Trophoblast cell (in vitro differentiated cells and primary cell): ENCODE results near the gene ABCC6. TPM values are rescaled to one million over a fixed set of nuclear protein-coding genes. Genes with fewer than 3 reads are reported as not detected.
"Not testable (repeated sequence)": the region's sequence is repeated elsewhere in the genome, so short reads cannot be mapped to it uniquely, and the experiment has no call there.

ENCODE experiments used
- DNase-seq, 2 donors: peaks; one replicate each; pipeline ENCODE4 v3.0.0-alpha.2; 2016
- H2AFZ ChIP-seq: 2 replicates; pipeline ENCODE4 v1.6.1; 2013; ENCODE audit warnings: low read length, moderate library complexity, mild to moderate bottlenecking; ENCODE audit not compliant: insufficient read depth, poor library complexity
- H2AK5ac ChIP-seq: 2 replicates; pipeline ENCODE4 v1.6.1; 2013; ENCODE audit warnings: mild to moderate bottlenecking, low read length
- H2BK120ac ChIP-seq: 2 replicates; pipeline ENCODE4 v1.6.1; 2013; ENCODE audit warnings: low read length, mild to moderate bottlenecking, moderate library complexity; ENCODE audit not compliant: insufficient read depth, poor library complexity
- H2BK12ac ChIP-seq: 2 replicates; pipeline ENCODE4 v1.6.1; 2013; ENCODE audit warnings: mild to moderate bottlenecking, low read length, moderate library complexity
- H2BK5ac ChIP-seq: 2 replicates; pipeline ENCODE4 v1.6.1; 2013; ENCODE audit warnings: low read length, low read depth, moderate library complexity, mild to moderate bottlenecking; ENCODE audit not compliant: poor library complexity
- H3K14ac ChIP-seq: 2 replicates; pipeline ENCODE4 v1.6.1; 2013; ENCODE audit warnings: mild to moderate bottlenecking, low read length
- H3K18ac ChIP-seq: 2 replicates; pipeline ENCODE4 v1.6.1; 2013; ENCODE audit warnings: mild to moderate bottlenecking, low read length
- H3K23ac ChIP-seq: 2 replicates; pipeline ENCODE4 v1.6.1; 2013; ENCODE audit warnings: low read length
- H3K27ac ChIP-seq: 2 replicates; pipeline ENCODE4 v1.5.1; 2013; ENCODE audit warnings: low read depth, mild to moderate bottlenecking, inconsistent platforms, low read length, moderate library complexity
- H3K27me3 ChIP-seq: 2 replicates; pipeline ENCODE4 v1.6.1; 2013; ENCODE audit warnings: inconsistent platforms, mild to moderate bottlenecking, low read length, moderate library complexity; ENCODE audit not compliant: insufficient read depth
- H3K36me3 ChIP-seq, 2 experiments: 1 replicate in 1 of 2; 2 replicates in 1 of 2; pipeline ENCODE4 v1.6.1; 2013; ENCODE audit warnings: low read length in 2 of 2, mild to moderate bottlenecking in 2 of 2, moderate library complexity in 1 of 2; ENCODE audit not compliant: insufficient read depth in 2 of 2, control insufficient read depth in 1 of 2
- H3K4ac ChIP-seq: 2 replicates; pipeline ENCODE4 v1.6.1; 2013; ENCODE audit warnings: low read depth, mild to moderate bottlenecking, low read length, moderate library complexity
- H3K4me1 ChIP-seq, 2 experiments: 1 replicate in 1 of 2; 2 replicates in 1 of 2; pipeline ENCODE4 v1.6.1; 2013; ENCODE audit warnings: low read length in 2 of 2, mild to moderate bottlenecking in 2 of 2, moderate library complexity in 1 of 2; ENCODE audit not compliant: insufficient read depth in 2 of 2, control insufficient read depth in 1 of 2
- H3K4me2 ChIP-seq: 2 replicates; pipeline ENCODE4 v1.6.1; 2013; ENCODE audit warnings: inconsistent platforms, mild to moderate bottlenecking, low read length, moderate library complexity
- H3K4me3 ChIP-seq: 2 replicates; pipeline ENCODE4 v1.5.1; 2013; ENCODE audit warnings: mild to moderate bottlenecking, low read depth, low read length, inconsistent platforms
- H3K79me1 ChIP-seq: one replicate; pipeline ENCODE4 v1.6.1; 2013; ENCODE audit warnings: low read length
- H3K79me2 ChIP-seq: 2 replicates; pipeline ENCODE4 v1.6.1; 2013; ENCODE audit warnings: low read length, mild to moderate bottlenecking; ENCODE audit not compliant: control insufficient read depth, insufficient read depth, poor library complexity
- H3K9ac ChIP-seq: 2 replicates; pipeline ENCODE4 v1.6.1; 2013; ENCODE audit warnings: mild to moderate bottlenecking, low read length
- H3K9me3 ChIP-seq: 2 replicates; pipeline ENCODE4 v1.6.1; 2013; ENCODE audit warnings: low read depth, mild to moderate bottlenecking, control low read depth, inconsistent platforms, low read length; ENCODE audit not compliant: insufficient read depth
- H4K12ac ChIP-seq: 2 replicates; pipeline ENCODE4 v1.6.1; 2013; ENCODE audit warnings: low read depth, mild to moderate bottlenecking, low read length, moderate library complexity
- H4K8ac ChIP-seq: 2 replicates; pipeline ENCODE4 v1.6.1; 2013; ENCODE audit warnings: low read depth, mild to moderate bottlenecking, low read length, moderate library complexity
- H4K91ac ChIP-seq: one replicate; pipeline ENCODE4 v1.6.1; 2013; ENCODE audit warnings: low read depth, mild to moderate bottlenecking, low read length, moderate library complexity
- WGBS: extraction: QIAGEN DNeasy Blood & Tissue Kit; methylation state at CpG from one replicate; pipeline ENCODE4 v1.1.7; 2013; ENCODE audit warnings: missing lambda C conversion rate; ENCODE audit not compliant: insufficient read length, insufficient coverage; ENCODE audit errors: extremely low coverage; 5-methylcytosine and 5-hydroxymethylcytosine counted together
- polyA plus RNA-seq: library from polyadenylated mRNA; stranded (reverse); fragments of 200-250 nt; gene quantifications from 2 replicates; pipeline ENCODE4 v1.2.3, GENCODE V29; 2013

The ABCC6 gene
- polyA plus RNA-seq, result 0.39 and 0.47 TPM in 2 replicates

DNA sequence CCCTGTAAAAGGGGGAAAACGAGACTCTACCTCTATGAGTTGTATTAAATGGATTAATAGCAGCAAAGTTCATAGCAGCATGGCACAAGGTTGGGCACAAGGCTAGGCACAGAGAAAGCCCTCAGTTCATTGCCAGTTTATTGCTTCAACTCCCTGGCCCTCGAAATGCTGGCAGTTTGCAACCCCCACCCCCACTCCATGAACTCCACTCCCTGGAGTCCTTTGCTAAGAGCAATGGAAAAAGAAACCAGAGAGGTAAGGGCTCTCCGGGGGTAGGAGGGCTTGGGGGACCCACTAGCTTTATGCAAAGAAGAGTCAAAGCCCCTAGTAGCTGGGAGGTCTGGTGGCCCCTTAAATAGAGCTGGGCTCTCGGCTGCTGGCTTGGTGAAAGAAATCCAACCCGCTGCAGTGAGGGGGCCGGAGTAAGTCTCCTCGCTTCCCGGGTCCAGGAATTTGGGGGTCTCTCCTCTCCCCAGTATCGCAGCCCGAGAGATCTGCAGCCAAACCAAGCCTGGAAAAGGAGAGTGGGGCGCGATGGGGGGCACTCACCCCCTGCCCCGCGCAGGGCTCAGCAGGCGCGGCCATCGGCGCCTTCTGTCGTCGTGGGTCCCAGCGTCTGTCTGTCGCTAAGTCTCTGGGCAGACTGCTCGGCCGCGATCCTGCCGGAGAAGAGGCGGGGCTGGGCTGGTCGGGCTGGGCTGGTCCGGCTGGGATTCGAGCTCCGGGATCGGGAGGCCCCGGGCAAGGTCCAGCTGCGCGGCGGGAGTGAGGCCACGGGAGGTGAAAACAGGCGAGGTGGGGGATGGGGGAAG lies at the start of gene ABCC6:
ABCC6 (minus strand) TSS at position 645 of the 812 bp plus-strand sequence; CDS start at position 585, 60 bp downstream.
- H2AFZ ChIP-seq, H3K4ac ChIP-seq, H3K9ac ChIP-seq, H3K36me3 ChIP-seq, H3K79me1 ChIP-seq, H2BK5ac ChIP-seq, H3K9me3 ChIP-seq, H3K23ac ChIP-seq, H3K4me1 ChIP-seq, H4K8ac ChIP-seq, H3K4me3 ChIP-seq, H3K27ac ChIP-seq, H2BK12ac ChIP-seq, H3K14ac ChIP-seq, H2AK5ac ChIP-seq, H4K91ac ChIP-seq, H3K18ac ChIP-seq, H3K4me2 ChIP-seq, H2BK120ac ChIP-seq, DNase-seq, H3K27me3 ChIP-seq, H3K79me2 ChIP-seq, H4K12ac ChIP-seq: not testable (repeated sequence)
- WGBS, result no CpG with 5 or more reads among the region's 38 CpGs

DNA sequence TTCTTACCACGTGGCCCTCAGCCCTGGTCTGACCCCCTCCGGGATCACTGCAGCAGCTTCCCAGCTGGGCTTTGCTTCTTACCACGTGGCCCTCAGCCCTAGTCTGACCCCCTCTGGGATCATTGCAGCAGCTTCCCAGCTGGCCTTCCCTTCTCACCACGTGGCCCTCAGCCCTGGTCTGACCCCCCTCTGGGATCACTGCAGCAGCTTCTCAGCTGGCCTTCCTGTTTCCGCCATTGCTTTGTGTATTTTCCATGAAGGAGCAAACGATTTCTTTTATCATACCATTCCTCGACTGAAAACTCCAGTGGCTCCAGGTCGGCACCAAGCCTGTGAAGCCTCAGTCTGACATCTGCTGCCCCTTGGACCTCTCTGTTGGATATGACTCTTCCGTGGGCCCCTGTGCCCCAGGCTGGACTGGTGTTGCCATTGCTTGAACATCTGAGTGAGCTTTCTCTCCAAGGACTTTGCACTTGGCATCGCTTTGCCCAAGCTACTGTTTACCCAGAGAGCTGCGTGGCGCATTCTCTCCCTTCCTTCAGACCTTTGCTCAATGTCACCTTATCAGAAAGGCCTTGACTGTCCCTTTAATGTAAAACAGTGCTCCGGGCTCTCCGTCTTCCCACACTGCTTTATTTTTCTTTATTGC lies 49.4 kb upstream of the ABCC6 start:
- H3K9ac ChIP-seq, H2BK12ac ChIP-seq, H2BK5ac ChIP-seq, H3K4ac ChIP-seq, H3K4me2 ChIP-seq, H3K79me2 ChIP-seq, H3K9me3 ChIP-seq, H4K8ac ChIP-seq, H2AK5ac ChIP-seq, H2BK120ac ChIP-seq, H4K91ac ChIP-seq, H3K23ac ChIP-seq, H3K36me3 ChIP-seq, H2AFZ ChIP-seq, H4K12ac ChIP-seq, H3K27me3 ChIP-seq, H3K27ac ChIP-seq, DNase-seq, H3K18ac ChIP-seq, H3K4me3 ChIP-seq, H3K79me1 ChIP-seq, H3K4me1 ChIP-seq, H3K14ac ChIP-seq: not testable (repeated sequence)
- WGBS, result no CpG with 5 or more reads among the region's 14 CpGs

DNA sequence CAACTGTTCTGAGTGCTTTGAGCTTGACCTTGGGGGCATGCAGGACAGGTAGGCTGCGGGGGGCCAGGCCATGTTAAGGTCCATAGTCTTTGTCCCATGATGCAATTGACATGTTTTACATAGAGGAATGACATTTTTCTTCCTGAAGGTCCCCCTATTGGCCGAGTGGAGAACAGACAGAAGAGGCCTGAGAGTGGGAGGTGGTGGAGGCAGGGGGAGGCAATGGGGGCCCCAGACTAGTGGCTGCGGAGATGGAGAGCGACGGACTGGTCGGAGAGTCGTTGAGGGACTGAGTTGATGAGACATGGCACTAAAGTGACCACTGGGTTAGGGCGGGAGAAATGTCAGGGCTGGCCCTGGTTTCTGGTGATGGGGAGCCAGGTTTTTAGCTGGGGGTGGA lies 48.4 kb upstream of the ABCC6 start:
- H3K4me1 ChIP-seq, H3K36me3 ChIP-seq, H3K27ac ChIP-seq, H3K27me3 ChIP-seq, H3K23ac ChIP-seq, H4K12ac ChIP-seq, H3K4me2 ChIP-seq, H3K9me3 ChIP-seq, H4K91ac ChIP-seq, H3K14ac ChIP-seq, H2BK12ac ChIP-seq, H3K79me2 ChIP-seq, H3K4me3 ChIP-seq, DNase-seq, H3K18ac ChIP-seq, H3K79me1 ChIP-seq, H2BK120ac ChIP-seq, H2BK5ac ChIP-seq, H3K4ac ChIP-seq, H2AK5ac ChIP-seq, H4K8ac ChIP-seq, H3K9ac ChIP-seq, H2AFZ ChIP-seq: not testable (repeated sequence)
- no CpG with 5 or more reads among the region's 8 CpGs for WGBS

- H3K14ac ChIP-seq, H3K4me2 ChIP-seq, H2BK5ac ChIP-seq, H3K27ac ChIP-seq, H3K27me3 ChIP-seq, H3K36me3 ChIP-seq, H3K4ac ChIP-seq, H3K9me3 ChIP-seq, H3K18ac ChIP-seq, DNase-seq, H3K79me1 ChIP-seq, H3K4me1 ChIP-seq, H2AFZ ChIP-seq, H3K79me2 ChIP-seq, H3K23ac ChIP-seq, H2AK5ac ChIP-seq, H2BK120ac ChIP-seq, H2BK12ac ChIP-seq, H4K12ac ChIP-seq, H3K9ac ChIP-seq, H4K8ac ChIP-seq, H4K91ac ChIP-seq, H3K4me3 ChIP-seq: not testable (repeated sequence)
- no CpG with 5 or more reads among the region's 10 CpGs for WGBS
Measured at GRCh38 chr16:16268185-16268808, 45.0 kb upstream of the ABCC6 start.
